K562 (cell line): ENCODE measurements around the gene ZFHX2.

ENCODE experiments used
- ARID3A ChIP-seq: IDR thresholded peaks from 2 replicates; pipeline ENCODE4 v1.6.1; 2012; ENCODE audit warnings: low read depth, low read length, improper control_type of control experiment, borderline replicate concordance
- CTCF ChIP-seq, 3 experiments: IDR thresholded peaks in 2 of 3; conservative IDR thresholded peaks in 1 of 3; 2 replicates each; pipeline ENCODE4 v1.5.1; 2011 to 2012; ENCODE audit warnings: low read length in 3 of 3, mild to moderate bottlenecking in 3 of 3, control low read depth in 2 of 3, improper control_type of control experiment in 1 of 3, inconsistent platforms in 1 of 3, low read depth in 1 of 3, mixed read lengths in 1 of 3, moderate library complexity in 1 of 3; ENCODE audit not compliant: insufficient read depth in 2 of 3
- EZH2 ChIP-seq: IDR thresholded peaks from 2 replicates; pipeline ENCODE4 v1.6.1; 2012; ENCODE audit warnings: low read depth, mild to moderate bottlenecking, inconsistent platforms, low read length, borderline replicate concordance
- FOXP4 ChIP-seq: sonication (generic); formaldehyde crosslinking; IDR thresholded peaks from 2 replicates; pipeline ENCODE4 v1.8.0; 2022; ENCODE audit warnings: mild to moderate bottlenecking, missing genetic modification reagents, borderline replicate concordance
- HMGXB4 ChIP-seq: sonication (generic); formaldehyde crosslinking; IDR thresholded peaks from 2 replicates; pipeline ENCODE4 v1.8.1; 2023; ENCODE audit warnings: mild to moderate bottlenecking, missing genetic modification reagents
- POLR2AphosphoS5 ChIP-seq: IDR thresholded peaks from 2 replicates; pipeline ENCODE4 v1.6.1; 2011; ENCODE audit warnings: mild to moderate bottlenecking, low read depth, low read length, moderate library complexity; ENCODE audit not compliant: control insufficient read depth, insufficient read depth
- RAD21 ChIP-seq, 2 experiments: fragments of 250-450 bp in 1 of 2; fragments of 450-650 bp in 1 of 2; sonication (Bioruptor Pico) in 1 of 2; formaldehyde crosslinking in 1 of 2; IDR thresholded peaks in 1 of 2; conservative IDR thresholded peaks in 1 of 2; 2 replicates each; pipeline versions ENCODE4 v1.4.0 to v1.8.0; 2020 to 2022; ENCODE audit warnings: mild to moderate bottlenecking in 2 of 2, moderate library complexity in 1 of 2
- RBM39 ChIP-seq: fragments of 200-400 bp; formaldehyde crosslinking; optimal IDR thresholded peaks from 2 replicates; pipeline ENCODE3; 2018; ENCODE audit warnings: low read depth, low read length
- REST ChIP-seq, 2 experiments: fragments of 450-650 bp; formaldehyde crosslinking in 1 of 2; IDR thresholded peaks; 2 replicates each; pipeline versions ENCODE4 v1.4.0 to v1.6.1; 2014 to 2020; ENCODE audit warnings: mild to moderate bottlenecking in 2 of 2, borderline replicate concordance in 1 of 2, low read depth in 1 of 2
- TAF1 ChIP-seq: IDR thresholded peaks from 2 replicates; pipeline ENCODE4 v1.6.1; 2011; ENCODE audit warnings: mild to moderate bottlenecking, low read length, moderate library complexity; ENCODE audit not compliant: insufficient read depth, control insufficient read depth, severe bottlenecking; ENCODE audit errors: extremely low read depth

GRCh38 chr14:23470947-23471346 is 80.6 kb downstream of the ZFHX2 start:
- TF ChIP-seq ARID3A (no peak), REST (IDR thresholded peaks at IDR 0.05; ENCODE audit: borderline replicate concordance) (no peak), REST (CRISPR knock-in tag; IDR thresholded peaks at IDR 0.05; ENCODE audit: low read depth) (no peak), CTCF (IDR thresholded peaks at IDR 0.05 in 2 of 3, conservative IDR thresholded peaks at IDR 0.05 in 1 of 3; ENCODE audit: insufficient read depth in 2 of 3, low read depth in 1 of 3, low read length in 3 of 3) (no peak), RAD21 (CRISPR knock-in tag; conservative IDR thresholded peaks at IDR 0.05 in 1 of 2, IDR thresholded peaks at IDR 0.05 in 1 of 2) (no peak), TAF1 (no peak), RBM39 (no peak), POLR2AphosphoS5 (no peak), HMGXB4 (CRISPR knock-in tag) (no peak), EZH2 (no peak), FOXP4 (CRISPR knock-in tag) (no peak)
